22Rv1 (cell line): ENCODE results near the gene BOK.
"Not testable (repeated sequence)": the region's sequence is repeated elsewhere in the genome, so short reads cannot be mapped to it uniquely, and the experiment has no call there.

Source experiments
- H3K27ac ChIP-seq: fragments of 450-650 bp; 2 replicates; pipeline ENCODE4 v1.5.1; 2017
- CTCF ChIP-seq: fragments of 450-650 bp; IDR thresholded peaks from 2 replicates; pipeline ENCODE4 v1.5.1; 2017; ENCODE audit warnings: mild to moderate bottlenecking
- ZFX ChIP-seq: fragments of 450-650 bp; IDR thresholded peaks from 2 replicates; pipeline ENCODE4 v1.6.1; 2017; ENCODE audit warnings: antibody characterized with exemption, borderline replicate concordance

The BOK gene

GRCh38 chr2:241570961-241571581 lies 12.5 kb downstream of the BOK start:
- TF ChIP-seq CTCF (no peak), ZFX (no peak)
- H3K27ac ChIP-seq: no peak overlapping the region

- H3K27ac ChIP-seq: no peak overlapping the region
- no peak for TF ChIP-seq ZFX
- TF ChIP-seq CTCF: no peak
Observed at GRCh38 chr2:241571821-241572620, 13.5 kb downstream of the BOK start.

- not testable (repeated sequence) for H3K27ac ChIP-seq
Observed at GRCh38 chr2:241572915-241573651, 14.5 kb downstream of the BOK start.

GRCh38 chr2:241573741-241574140 lies 15.2 kb downstream of the BOK start:
- no peak for TF ChIP-seq ZFX
- no peak for TF ChIP-seq CTCF
- no peak overlapping the region for H3K27ac ChIP-seq

- H3K27ac ChIP-seq: no peak overlapping the region
- TF ChIP-seq ZFX: no peak
- no peak for TF ChIP-seq CTCF
Observed at GRCh38 chr2:241574911-241575623, 16.5 kb downstream of the BOK start.

GRCh38 chr2:241575624-241576292 lies 17.2 kb downstream of the BOK start:
- H3K27ac ChIP-seq: no peak overlapping the region
- TF ChIP-seq CTCF: no peak
- TF ChIP-seq ZFX: no peak

GRCh38 chr2:241576293-241576654 lies 17.7 kb downstream of the BOK start:
- TF ChIP-seq ZFX (no peak), CTCF (no peak)
- H3K27ac ChIP-seq: no peak overlapping the region
